ENCODE results near the gene GLDC.
"Not testable (repeated sequence)": the region's sequence is repeated elsewhere in the genome, so short reads cannot be mapped to it uniquely, and the experiment has no call there.

GLDC gene

GRCh38 chr9:6660512-6660911 is 15.0 kb upstream of the GLDC start:
- no peak for DNase-seq

GRCh38 chr9:6658628-6659353 is 13.3 kb upstream of the GLDC start:
- no peak for DNase-seq

- no peak for DNase-seq
These were observed 11.2 kb upstream of the GLDC start for GRCh38 chr9:6656614-6657300.

- no peak for DNase-seq
These were observed 9.5 kb upstream of the GLDC start for GRCh38 chr9:6655036-6655435.

- DNase-seq, result no peak
These were observed 736 bp upstream of the GLDC start for GRCh38 chr9:6646293-6646636.

- not testable (repeated sequence) for DNase-seq
These were observed 499 bp downstream of the GLDC start for GRCh38 chr9:6645105-6645354.

- no peak for DNase-seq
These were observed 1.0 kb downstream of the GLDC start for GRCh38 chr9:6644346-6645104.

- no peak for DNase-seq
These were observed 3.6 kb downstream of the GLDC start for GRCh38 chr9:6641961-6642360.

GRCh38 chr9:6641561-6641960 is 4.0 kb downstream of the GLDC start:
- no peak for DNase-seq

- DNase-seq, result no peak
These were observed 4.5 kb downstream of the GLDC start for GRCh38 chr9:6641056-6641455.

GRCh38 chr9:6640268-6641051 is 5.1 kb downstream of the GLDC start:
- DNase-seq, result no peak

GRCh38 chr9:6639622-6640021 is 5.9 kb downstream of the GLDC start:
- no peak for DNase-seq

GRCh38 chr9:6634444-6634843 is 11.1 kb downstream of the GLDC start:
- DNase-seq, result no peak

- DNase-seq, result no peak
These were observed 12.2 kb downstream of the GLDC start for GRCh38 chr9:6633378-6633777.

- DNase-seq, result no peak
These were observed 12.9 kb downstream of the GLDC start for GRCh38 chr9:6632516-6633183.

GRCh38 chr9:6631207-6631512 is 14.4 kb downstream of the GLDC start:
- no peak for DNase-seq

- DNase-seq, result no peak
These were observed 14.9 kb downstream of the GLDC start for GRCh38 chr9:6630502-6631206.

- no peak for DNase-seq
These were observed 16.8 kb downstream of the GLDC start for GRCh38 chr9:6628704-6629103.

- no peak for DNase-seq
These were observed 20.2 kb downstream of the GLDC start for GRCh38 chr9:6625363-6625762.

- DNase-seq, result not testable (repeated sequence)
These were observed 22.7 kb downstream of the GLDC start for GRCh38 chr9:6622784-6623183.

GRCh38 chr9:6620796-6621195 is 24.7 kb downstream of the GLDC start:
- no peak for DNase-seq

- DNase-seq, result no peak
These were observed 25.2 kb downstream of the GLDC start for GRCh38 chr9:6620353-6620752.

- DNase-seq, result no peak
These were observed 25.6 kb downstream of the GLDC start for GRCh38 chr9:6619909-6620308.

Data from inflammatory macrophage treated with lipopolysaccharide for 1 hour (primary cell).